Vagina (tissue), 2 donors: ENCODE results near the gene APBB2. TPM values are rescaled to one million over a fixed set of nuclear protein-coding genes. Genes with fewer than 3 reads are reported as not detected.

Experiments
- DNase-seq, 2 donors: peaks; one replicate each; pipeline ENCODE4 v3.0.0-alpha.2; 2017; ENCODE audit errors: extremely low spot score in 2 of 2
- H3K27ac ChIP-seq: fragments of 200-600 bp; sonication (generic); one replicate; pipeline ENCODE4 v1.5.1; 2019
- H3K27me3 ChIP-seq: fragments of 200-600 bp; sonication (generic); one replicate; pipeline ENCODE4 v1.5.1; 2019
- H3K36me3 ChIP-seq, 2 donors: fragments of 200-600 bp; sonication (generic); one replicate each; pipeline ENCODE4 v1.5.1; 2017 to 2019
- H3K4me1 ChIP-seq: fragments of 200-600 bp; sonication (generic); one replicate; pipeline ENCODE4 v1.5.1; 2019
- H3K4me3 ChIP-seq, 2 donors: fragments of 200-600 bp; sonication (generic); 1 replicate in 1 of 2; 2 replicates in 1 of 2; pipeline ENCODE4 v1.5.1; 2016 to 2019
- H3K9me3 ChIP-seq: fragments of 200-600 bp; sonication (generic); one replicate; pipeline ENCODE4 v1.5.1; 2019
- CTCF ChIP-seq, 3 experiments: fragments of 450-650 bp in 2 of 3; fragments of 200-600 bp in 1 of 3; sonication (generic) in 1 of 3; IDR thresholded peaks; one replicate each; pipeline ENCODE4 v1.5.1; 2017 to 2019; ENCODE audit warnings: antibody characterized with exemption in 3 of 3, mild to moderate bottlenecking in 2 of 3, moderate library complexity in 2 of 3
- POLR2A ChIP-seq, 2 donors: fragments of 450-650 bp; IDR thresholded peaks; one replicate each; pipeline ENCODE4 v1.6.1; 2017; ENCODE audit warnings: antibody characterized with exemption in 2 of 2, mild to moderate bottlenecking in 2 of 2, moderate library complexity in 2 of 2
- POLR2AphosphoS5 ChIP-seq, 2 donors: sonication (generic); formaldehyde crosslinking; IDR thresholded peaks; one replicate each; pipeline ENCODE4 v1.9.0; 2017; ENCODE audit warnings: antibody characterized with exemption in 2 of 2, mild to moderate bottlenecking in 2 of 2, low read depth in 1 of 2; ENCODE audit not compliant: insufficient read depth in 1 of 2
- intact Hi-C: fragments of 100-400 bp; cut with DNase I; formaldehyde crosslinking; loops from one replicate; pipeline ENCODE4 v1.15.1; 2023
- total RNA-seq: library from RNA; depleted of rRNA; stranded (reverse); fragments of >200 nt; gene quantifications from one replicate; pipeline ENCODE4 v1.2.3, GENCODE V29; 2016

The APBB2 gene
- total RNA-seq, 1 donor from 2014 or later = 68.8 TPM

- H3K4me3 ChIP-seq = no peak overlapping the region
- H3K4me1 ChIP-seq = peaks cover 51% of the 10 kb centered on the region
- intact Hi-C loops = no loop called here
- DNase-seq = no peak
- H3K9me3 ChIP-seq = no peaks in the 10 kb centered on the region
- TF ChIP-seq POLR2AphosphoS5 (IDR thresholded peaks at IDR 0.05; ENCODE audit: insufficient read depth in 1 of 2, low read depth in 1 of 2) (no peak), POLR2A (IDR thresholded peaks at IDR 0.05) (no peak), CTCF (IDR thresholded peaks at IDR 0.05) (no peak)
- H3K27me3 ChIP-seq = no peaks in the 10 kb centered on the region
- H3K36me3 ChIP-seq = no peaks in the 10 kb centered on the region
- no peak overlapping the region for H3K27ac ChIP-seq
Measured at GRCh38 chr4:41179498-41180195, 34.7 kb downstream of the APBB2 start.

- Histone ChIP-seq H3K36me3 (no peaks in the 10 kb centered on the region), H3K27me3 (no peaks in the 10 kb centered on the region), H3K9me3 (no peaks in the 10 kb centered on the region), H3K27ac (no peak overlapping the region), H3K4me1 (peaks cover 51% of the 10 kb centered on the region), H3K4me3 (no peak overlapping the region)
- no peak for DNase-seq
- TF ChIP-seq CTCF (IDR thresholded peaks at IDR 0.05) (no peak), POLR2AphosphoS5 (IDR thresholded peaks at IDR 0.05; ENCODE audit: insufficient read depth in 1 of 2, low read depth in 1 of 2) (no peak), POLR2A (IDR thresholded peaks at IDR 0.05) (no peak)
- intact Hi-C loops = no loop called here
Measured at GRCh38 chr4:41178372-41179370, 35.7 kb downstream of the APBB2 start.

GRCh38 chr4:41177016-41177415, 37.3 kb downstream of the APBB2 start:
- no peaks in the 10 kb centered on the region for H3K27me3 ChIP-seq
- H3K4me3 ChIP-seq = no peak overlapping the region
- H3K9me3 ChIP-seq = no peaks in the 10 kb centered on the region
- intact Hi-C loops = no loop called here
- DNase-seq = no peak
- H3K36me3 ChIP-seq = no peaks in the 10 kb centered on the region
- no peak for TF ChIP-seq POLR2A (IDR thresholded peaks at IDR 0.05)
- TF ChIP-seq CTCF (IDR thresholded peaks at IDR 0.05) = no peak
- TF ChIP-seq POLR2AphosphoS5 (IDR thresholded peaks at IDR 0.05; ENCODE audit: insufficient read depth in 1 of 2, low read depth in 1 of 2) = no peak
- peaks cover 51% of the 10 kb centered on the region for H3K4me1 ChIP-seq
- H3K27ac ChIP-seq = peak overlapping the region; percentile 30

GRCh38 chr4:41176340-41176739, 38.0 kb downstream of the APBB2 start:
- intact Hi-C loops = no loop called here
- DNase-seq = no peak
- TF ChIP-seq CTCF (IDR thresholded peaks at IDR 0.05) (no peak), POLR2AphosphoS5 (IDR thresholded peaks at IDR 0.05; ENCODE audit: insufficient read depth in 1 of 2, low read depth in 1 of 2) (no peak), POLR2A (IDR thresholded peaks at IDR 0.05) (no peak)
- Histone ChIP-seq H3K9me3 (no peaks in the 10 kb centered on the region), H3K4me3 (no peak overlapping the region), H3K4me1 (peaks cover 51% of the 10 kb centered on the region), H3K27me3 (no peaks in the 10 kb centered on the region), H3K27ac (peak overlapping the region; percentile 30), H3K36me3 (no peaks in the 10 kb centered on the region)
